ENCODE data around the gene NBPF4. TPM values are rescaled to one million over a fixed set of nuclear protein-coding genes. Genes with fewer than 3 reads are reported as not detected.
"Not testable (repeated sequence)": the region's sequence is repeated elsewhere in the genome, so short reads cannot be mapped to it uniquely, and the experiment has no call there.

The NBPF4 gene
- 0.07 TPM in 1 of 2 replicates, not detected in the other for total RNA-seq (2014; rRNA removed)
- Bru-seq, nascent RNA: percentile 9 among the genes with signal in this experiment
- BruChase-seq, experiment 1, labeled RNA remaining after a 6-hour chase: not detected
- percentile 4 among the genes with signal in this experiment for BruChase-seq, experiment 2, labeled RNA remaining after a 2-hour chase
- long read RNA-seq: 0 reads

GRCh38 chr1:108243976-108244375 lies at the start of gene NBPF4:
TSS of gene NBPF4 (minus strand) at chr1:108244076. CDS start at chr1:108243761, 315 bp downstream.
- H3K4me1 ChIP-seq (ENCODE audit: insufficient read depth, low read length); CTCF ChIA-PET; BruUV-seq (replicated peaks); POLR2A ChIA-PET (ENCODE audit: unreplicated experiment); H3K36me3 ChIP-seq (ENCODE audit: low read depth, low read length); H4K20me1 ChIP-seq (ENCODE audit: low read length); H3K9me2 ChIP-seq (replicated peaks; ENCODE audit: low read length); H3F3A ChIP-seq (ENCODE audit: low read length, unreplicated experiment); H3K9ac ChIP-seq (ENCODE audit: low read length); H3K4me2 ChIP-seq (ENCODE audit: low read length); H3K27ac ChIP-seq (ENCODE audit: low read length); H3K27me3 ChIP-seq (ENCODE audit: low read length); H3K4me3 ChIP-seq (ENCODE audit: low read length); DNase-seq; intact Hi-C loops (cut with micrococcal nuclease); H3K79me2 ChIP-seq (ENCODE audit: low read length); H2AFZ ChIP-seq (ENCODE audit: low read length); ATAC-seq; H3K9me3 ChIP-seq (ENCODE audit: low read length): not testable (repeated sequence)

- ATAC-seq; H3F3A ChIP-seq (ENCODE audit: low read length, unreplicated experiment); H3K27ac ChIP-seq (ENCODE audit: low read length); H3K27me3 ChIP-seq (ENCODE audit: low read length); H3K4me1 ChIP-seq (ENCODE audit: insufficient read depth, low read length); H3K9ac ChIP-seq (ENCODE audit: low read length); CTCF ChIA-PET; intact Hi-C loops (cut with micrococcal nuclease); H4K20me1 ChIP-seq (ENCODE audit: low read length); H3K36me3 ChIP-seq (ENCODE audit: low read depth, low read length); H3K4me3 ChIP-seq (ENCODE audit: low read length); H2AFZ ChIP-seq (ENCODE audit: low read length); BruUV-seq (replicated peaks); H3K9me2 ChIP-seq (replicated peaks; ENCODE audit: low read length); H3K79me2 ChIP-seq (ENCODE audit: low read length); H3K9me3 ChIP-seq (ENCODE audit: low read length); POLR2A ChIA-PET (ENCODE audit: unreplicated experiment); DNase-seq; H3K4me2 ChIP-seq (ENCODE audit: low read length): not testable (repeated sequence)
Observed at GRCh38 chr1:108282528-108283257, 38.8 kb upstream of the NBPF4 start.

GRCh38 chr1:108272485-108273327 lies 28.8 kb upstream of the NBPF4 start:
- H3K9me3 ChIP-seq (ENCODE audit: low read length); ATAC-seq; H3K4me1 ChIP-seq (ENCODE audit: insufficient read depth, low read length); POLR2A ChIA-PET (ENCODE audit: unreplicated experiment); H3F3A ChIP-seq (ENCODE audit: low read length, unreplicated experiment); H3K9ac ChIP-seq (ENCODE audit: low read length); H3K4me2 ChIP-seq (ENCODE audit: low read length); H3K27ac ChIP-seq (ENCODE audit: low read length); H4K20me1 ChIP-seq (ENCODE audit: low read length); BruUV-seq (replicated peaks); intact Hi-C loops (cut with micrococcal nuclease); H2AFZ ChIP-seq (ENCODE audit: low read length); H3K9me2 ChIP-seq (replicated peaks; ENCODE audit: low read length); H3K36me3 ChIP-seq (ENCODE audit: low read depth, low read length); CTCF ChIA-PET; H3K79me2 ChIP-seq (ENCODE audit: low read length); DNase-seq; H3K27me3 ChIP-seq (ENCODE audit: low read length); H3K4me3 ChIP-seq (ENCODE audit: low read length): not testable (repeated sequence)

GRCh38 chr1:108267097-108267496 lies 23.2 kb upstream of the NBPF4 start:
- BruUV-seq (replicated peaks); CTCF ChIA-PET; H3K27ac ChIP-seq (ENCODE audit: low read length); H3K9ac ChIP-seq (ENCODE audit: low read length); intact Hi-C loops (cut with micrococcal nuclease); H3K4me1 ChIP-seq (ENCODE audit: insufficient read depth, low read length); H3F3A ChIP-seq (ENCODE audit: low read length, unreplicated experiment); H3K9me3 ChIP-seq (ENCODE audit: low read length); H3K4me3 ChIP-seq (ENCODE audit: low read length); H3K4me2 ChIP-seq (ENCODE audit: low read length); POLR2A ChIA-PET (ENCODE audit: unreplicated experiment); H3K79me2 ChIP-seq (ENCODE audit: low read length); DNase-seq; ATAC-seq; H3K36me3 ChIP-seq (ENCODE audit: low read depth, low read length); H3K27me3 ChIP-seq (ENCODE audit: low read length); H2AFZ ChIP-seq (ENCODE audit: low read length); H3K9me2 ChIP-seq (replicated peaks; ENCODE audit: low read length); H4K20me1 ChIP-seq (ENCODE audit: low read length): not testable (repeated sequence)

GRCh38 chr1:108261967-108262366 lies 18.1 kb upstream of the NBPF4 start:
- BruUV-seq (replicated peaks); H2AFZ ChIP-seq (ENCODE audit: low read length); DNase-seq; H4K20me1 ChIP-seq (ENCODE audit: low read length); intact Hi-C loops (cut with micrococcal nuclease); H3K4me1 ChIP-seq (ENCODE audit: insufficient read depth, low read length); H3K9ac ChIP-seq (ENCODE audit: low read length); H3K9me3 ChIP-seq (ENCODE audit: low read length); H3K27me3 ChIP-seq (ENCODE audit: low read length); ATAC-seq; H3K4me2 ChIP-seq (ENCODE audit: low read length); POLR2A ChIA-PET (ENCODE audit: unreplicated experiment); H3K79me2 ChIP-seq (ENCODE audit: low read length); H3K4me3 ChIP-seq (ENCODE audit: low read length); H3K9me2 ChIP-seq (replicated peaks; ENCODE audit: low read length); H3F3A ChIP-seq (ENCODE audit: low read length, unreplicated experiment); H3K27ac ChIP-seq (ENCODE audit: low read length); H3K36me3 ChIP-seq (ENCODE audit: low read depth, low read length); CTCF ChIA-PET: not testable (repeated sequence)

GRCh38 chr1:108261519-108261918 lies 17.6 kb upstream of the NBPF4 start:
- intact Hi-C loops (cut with micrococcal nuclease); CTCF ChIA-PET; H3K9me3 ChIP-seq (ENCODE audit: low read length); H3K4me1 ChIP-seq (ENCODE audit: insufficient read depth, low read length); H3K27ac ChIP-seq (ENCODE audit: low read length); H3K27me3 ChIP-seq (ENCODE audit: low read length); H4K20me1 ChIP-seq (ENCODE audit: low read length); ATAC-seq; H3K9ac ChIP-seq (ENCODE audit: low read length); H3K4me2 ChIP-seq (ENCODE audit: low read length); H3K79me2 ChIP-seq (ENCODE audit: low read length); H3K36me3 ChIP-seq (ENCODE audit: low read depth, low read length); H2AFZ ChIP-seq (ENCODE audit: low read length); H3K4me3 ChIP-seq (ENCODE audit: low read length); POLR2A ChIA-PET (ENCODE audit: unreplicated experiment); H3F3A ChIP-seq (ENCODE audit: low read length, unreplicated experiment); BruUV-seq (replicated peaks); DNase-seq; H3K9me2 ChIP-seq (replicated peaks; ENCODE audit: low read length): not testable (repeated sequence)
